Measurements from ENCODE around the gene P2RX7.
"Not testable (repeated sequence)": the region's sequence is repeated elsewhere in the genome, so short reads cannot be mapped to it uniquely, and the experiment has no call there.

P2RX7 gene

DNA sequence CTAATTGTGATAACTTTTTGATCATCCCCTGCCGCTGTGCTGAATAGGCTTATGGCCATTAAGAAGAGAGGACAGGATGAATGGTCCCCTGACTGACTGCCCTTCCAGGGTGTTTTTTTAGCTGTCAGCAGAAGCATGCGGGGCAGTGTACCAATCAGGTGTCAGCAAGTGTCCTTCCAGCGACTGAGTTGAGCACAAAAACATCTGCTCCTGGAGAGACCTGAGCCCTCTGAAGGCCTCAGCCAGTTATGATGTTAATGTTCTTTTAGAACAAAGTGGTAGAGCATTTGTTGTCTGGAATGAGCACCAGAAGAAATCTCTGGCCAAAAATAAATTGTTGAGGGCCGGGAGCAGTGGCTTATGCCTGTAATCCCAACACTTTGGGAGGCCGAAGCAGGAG is 37.5 kb downstream of the P2RX7 start:
- in situ Hi-C loops (cut with MboI; ENCODE audit: low sequenced_read_pairs), result no loop called here

GRCh38 chr12:121170611-121171260 is 38.1 kb downstream of the P2RX7 start:
- in situ Hi-C loops (cut with MboI; ENCODE audit: low sequenced_read_pairs), result no loop called here

DNA sequence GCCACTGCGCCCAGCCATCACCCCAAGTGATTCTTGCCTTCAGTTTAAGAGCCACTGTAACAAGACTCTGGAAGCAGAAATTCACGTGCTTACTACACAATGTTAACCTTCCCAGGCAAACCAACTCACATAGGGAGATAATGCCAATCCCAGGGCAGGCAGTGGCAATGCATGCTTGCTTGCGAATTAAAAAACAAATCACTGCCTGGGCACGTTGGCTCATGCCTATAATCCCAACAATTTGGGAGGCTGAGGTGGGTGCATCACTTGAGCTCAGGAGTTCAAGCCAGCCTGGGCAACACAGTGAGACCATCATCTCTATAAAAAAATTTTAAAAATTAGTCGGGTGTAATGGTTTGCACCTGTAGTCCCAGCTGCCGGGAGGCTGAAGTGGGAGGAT is 39.5 kb downstream of the P2RX7 start:
- in situ Hi-C loops (cut with MboI; ENCODE audit: low sequenced_read_pairs), result no loop called here

DNA sequence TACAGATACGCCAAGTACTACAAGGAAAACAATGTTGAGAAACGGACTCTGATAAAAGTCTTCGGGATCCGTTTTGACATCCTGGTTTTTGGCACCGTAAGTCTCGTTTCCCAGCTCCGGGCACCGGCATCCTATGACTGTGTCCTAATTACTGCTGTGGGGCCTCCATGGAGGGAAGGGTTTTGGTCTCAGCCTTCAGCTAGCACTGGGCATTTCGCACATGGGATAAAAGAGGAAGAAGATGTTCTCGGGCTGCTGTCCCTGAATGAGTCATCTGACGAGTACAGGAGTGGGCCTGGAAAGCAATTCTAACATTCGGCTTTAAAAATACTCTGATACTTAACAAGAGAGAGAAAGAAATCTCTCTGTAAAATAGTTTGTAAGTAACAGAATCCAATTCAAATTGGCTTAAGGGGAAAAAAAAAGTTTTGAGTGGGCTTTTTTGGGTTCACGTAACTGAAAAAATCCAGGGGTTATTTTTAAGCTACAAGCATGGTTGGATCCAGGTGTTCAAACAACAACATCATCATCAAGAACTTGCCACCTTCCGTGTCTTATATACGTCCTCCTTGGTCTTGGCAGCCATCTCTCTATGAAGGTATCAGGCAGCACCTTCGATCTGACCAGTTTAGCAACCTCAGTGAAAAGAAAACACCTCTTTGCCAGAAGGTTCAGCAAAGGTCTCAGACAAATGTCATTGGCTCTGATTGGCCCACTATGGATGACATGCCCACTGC is 42.9 kb downstream of the P2RX7 start:
- in situ Hi-C loops (cut with MboI; ENCODE audit: low sequenced_read_pairs), result no loop called here

- in situ Hi-C loops (cut with MboI; ENCODE audit: low sequenced_read_pairs), result no loop called here
These were observed 44.3 kb downstream of the P2RX7 start for GRCh38 chr12:121176826-121177529.

- in situ Hi-C loops (cut with MboI; ENCODE audit: low sequenced_read_pairs), result no loop called here
These were observed 48.5 kb downstream of the P2RX7 start for GRCh38 chr12:121181181-121181580.

DNA sequence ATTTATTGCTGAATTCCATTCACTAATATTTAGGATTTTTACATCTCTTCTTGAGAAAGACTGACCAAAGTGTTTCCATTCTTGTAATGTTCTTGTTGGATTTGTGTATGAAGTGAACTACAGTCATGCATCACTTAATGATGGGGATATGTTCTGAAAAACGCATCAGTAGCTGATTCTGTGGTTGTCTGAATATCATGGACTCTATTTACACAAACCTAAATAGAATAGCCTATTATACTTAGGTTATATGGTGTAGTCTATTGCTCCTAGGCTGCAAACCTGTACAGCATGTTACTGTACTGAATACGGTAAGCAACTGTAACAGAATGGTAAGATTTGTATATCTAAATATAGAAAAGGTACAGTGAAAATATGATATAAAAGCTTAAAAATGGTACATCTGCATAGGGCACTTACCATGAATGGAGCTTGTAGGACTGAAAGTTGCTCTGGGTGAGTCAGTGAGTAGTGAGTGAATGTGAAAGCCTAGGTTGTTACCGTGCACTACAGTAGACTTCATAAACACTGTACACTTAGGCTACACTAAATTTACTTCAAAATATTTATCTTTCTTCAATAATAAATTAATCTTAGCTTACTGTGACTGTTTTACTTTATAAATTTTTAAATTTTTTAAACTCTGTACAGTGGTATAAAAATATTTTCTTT is 49.7 kb downstream of the P2RX7 start:
- in situ Hi-C loops (cut with MboI; ENCODE audit: low sequenced_read_pairs), result no loop called here

DNA sequence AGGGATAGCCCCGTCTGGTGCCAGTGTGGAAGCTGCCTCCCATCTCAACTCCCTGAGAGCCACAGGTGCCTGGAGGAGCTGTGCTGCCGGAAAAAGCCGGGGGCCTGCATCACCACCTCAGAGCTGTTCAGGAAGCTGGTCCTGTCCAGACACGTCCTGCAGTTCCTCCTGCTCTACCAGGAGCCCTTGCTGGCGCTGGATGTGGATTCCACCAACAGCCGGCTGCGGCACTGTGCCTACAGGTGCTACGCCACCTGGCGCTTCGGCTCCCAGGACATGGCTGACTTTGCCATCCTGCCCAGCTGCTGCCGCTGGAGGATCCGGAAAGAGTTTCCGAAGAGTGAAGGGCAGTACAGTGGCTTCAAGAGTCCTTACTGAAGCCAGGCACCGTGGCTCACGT is 51.7 kb downstream of the P2RX7 start:
- in situ Hi-C loops (cut with MboI; ENCODE audit: low sequenced_read_pairs), result no loop called here

DNA sequence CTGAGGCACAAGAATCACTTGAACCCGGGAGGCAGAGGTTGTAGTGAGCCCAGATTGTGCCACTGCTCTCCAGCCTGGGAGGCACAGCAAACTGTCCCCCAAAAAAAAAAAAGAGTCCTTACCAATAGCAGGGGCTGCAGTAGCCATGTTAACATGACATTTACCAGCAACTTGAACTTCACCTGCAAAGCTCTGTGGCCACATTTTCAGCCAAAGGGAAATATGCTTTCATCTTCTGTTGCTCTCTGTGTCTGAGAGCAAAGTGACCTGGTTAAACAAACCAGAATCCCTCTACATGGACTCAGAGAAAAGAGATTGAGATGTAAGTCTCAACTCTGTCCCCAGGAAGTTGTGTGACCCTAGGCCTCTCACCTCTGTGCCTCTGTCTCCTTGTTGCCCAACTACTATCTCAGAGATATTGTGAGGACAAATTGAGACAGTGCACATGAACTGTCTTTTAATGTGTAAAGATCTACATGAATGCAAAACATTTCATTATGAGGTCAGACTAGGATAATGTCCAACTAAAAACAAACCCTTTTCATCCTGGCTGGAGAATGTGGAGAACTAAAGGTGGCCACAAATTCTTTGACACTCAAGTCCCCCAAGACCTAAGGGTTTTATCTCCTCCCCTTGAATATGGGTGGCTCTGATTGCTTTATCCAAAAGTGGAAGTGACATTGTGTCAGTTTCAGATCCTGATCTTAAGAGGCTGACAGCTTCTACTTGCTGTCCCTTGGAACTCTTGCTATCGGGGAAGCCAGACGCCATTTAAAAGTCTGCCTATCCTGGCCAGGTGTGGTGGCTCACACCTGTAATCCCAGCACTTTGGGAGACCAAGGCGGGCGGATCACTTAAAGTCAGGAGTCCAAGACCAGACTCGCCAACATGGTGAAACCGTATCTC is 52.6 kb downstream of the P2RX7 start:
- in situ Hi-C loops (cut with MboI; ENCODE audit: low sequenced_read_pairs), result no loop called here

GRCh38 chr12:121186826-121187225 is 54.1 kb downstream of the P2RX7 start:
- in situ Hi-C loops (cut with MboI; ENCODE audit: low sequenced_read_pairs), result no loop called here

DNA sequence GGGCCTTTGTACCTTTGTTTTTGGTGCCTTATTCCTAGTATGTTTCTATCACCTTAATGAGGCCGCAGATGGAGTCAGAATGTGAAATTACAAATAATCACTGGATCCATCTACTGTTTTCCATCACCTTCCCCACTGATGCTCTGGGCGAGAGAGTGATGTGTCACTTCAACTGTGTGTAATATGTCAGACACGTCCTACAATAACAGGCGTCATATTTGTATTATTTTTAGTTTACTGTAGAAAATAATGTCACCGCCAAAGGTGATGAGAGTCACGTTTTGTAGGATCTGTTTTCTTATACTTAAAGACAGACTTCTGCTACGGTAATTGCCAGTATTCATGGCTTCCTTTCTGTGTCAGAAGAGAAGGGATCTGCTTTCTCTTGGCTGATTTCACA is 54.8 kb downstream of the P2RX7 start:
- in situ Hi-C loops (cut with MboI; ENCODE audit: low sequenced_read_pairs), result no loop called here

DNA sequence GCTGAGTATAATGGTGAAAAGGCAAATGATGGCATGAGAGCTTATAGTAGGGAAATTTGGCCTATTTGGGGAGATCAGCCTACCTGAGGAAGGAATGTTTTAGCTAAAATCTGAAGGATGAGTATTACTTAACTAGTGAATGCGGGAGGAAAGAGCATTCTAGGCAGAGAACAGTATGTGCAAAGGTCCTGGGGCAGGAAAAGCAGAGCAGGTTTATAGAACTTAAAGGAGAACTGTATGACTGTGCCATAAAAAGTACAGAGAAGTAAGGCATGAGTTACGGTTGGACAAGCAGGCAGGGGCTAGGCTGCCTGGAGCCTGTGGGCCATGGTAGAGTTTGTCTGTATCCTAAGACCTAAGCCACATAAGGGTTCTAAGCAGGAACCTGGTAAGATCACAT is 55.6 kb downstream of the P2RX7 start:
- in situ Hi-C loops (cut with MboI; ENCODE audit: low sequenced_read_pairs), result no loop called here

DNA sequence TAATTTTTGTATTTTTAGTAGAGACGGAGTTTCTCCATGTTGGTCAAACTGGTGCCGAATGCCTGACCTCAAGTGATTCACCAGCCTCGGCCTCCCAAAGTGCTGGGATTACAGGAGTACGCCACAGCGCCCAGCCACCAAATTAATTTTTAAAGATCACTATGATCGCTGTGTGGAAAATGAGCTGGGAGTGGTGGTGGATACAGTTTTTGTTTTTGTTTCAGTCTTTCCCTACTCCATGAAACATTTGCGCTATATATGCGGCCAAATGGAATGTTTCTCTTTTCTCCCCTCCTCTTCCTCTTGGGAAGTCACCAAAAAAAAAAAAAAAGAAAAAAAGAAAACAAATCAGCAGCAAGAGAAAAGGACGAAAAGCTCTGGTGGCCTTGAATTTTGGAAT is 56.5 kb downstream of the P2RX7 start:
- in situ Hi-C loops (cut with MboI; ENCODE audit: low sequenced_read_pairs), result no loop called here

DNA sequence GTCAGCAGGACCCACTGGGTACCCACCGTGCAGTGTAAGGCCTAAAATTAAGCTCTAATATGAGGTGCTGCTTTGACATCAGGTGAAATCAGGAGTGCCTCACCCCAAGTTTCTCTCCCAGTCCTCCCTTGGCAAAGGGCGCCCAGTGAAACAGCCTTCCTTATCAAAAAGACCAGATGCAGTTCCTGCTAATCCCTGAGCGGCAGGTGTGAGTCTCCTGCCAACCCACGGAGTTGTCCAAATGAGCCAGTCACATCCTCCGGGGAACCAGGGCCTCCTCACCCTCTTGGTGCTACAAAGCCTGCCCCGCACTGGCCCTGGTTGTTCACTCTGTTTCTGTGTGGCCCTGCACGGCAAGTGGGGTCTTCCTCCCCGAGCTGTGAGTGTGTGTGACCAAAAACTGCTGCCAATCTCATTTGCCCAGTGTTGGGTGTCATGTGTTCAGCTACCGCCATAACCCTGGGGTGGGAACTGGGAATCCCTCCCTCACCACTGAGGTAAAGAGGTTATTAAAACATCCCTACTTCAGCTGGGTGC is 57.0 kb downstream of the P2RX7 start:
- in situ Hi-C loops (cut with MboI; ENCODE audit: low sequenced_read_pairs), result no loop called here

DNA sequence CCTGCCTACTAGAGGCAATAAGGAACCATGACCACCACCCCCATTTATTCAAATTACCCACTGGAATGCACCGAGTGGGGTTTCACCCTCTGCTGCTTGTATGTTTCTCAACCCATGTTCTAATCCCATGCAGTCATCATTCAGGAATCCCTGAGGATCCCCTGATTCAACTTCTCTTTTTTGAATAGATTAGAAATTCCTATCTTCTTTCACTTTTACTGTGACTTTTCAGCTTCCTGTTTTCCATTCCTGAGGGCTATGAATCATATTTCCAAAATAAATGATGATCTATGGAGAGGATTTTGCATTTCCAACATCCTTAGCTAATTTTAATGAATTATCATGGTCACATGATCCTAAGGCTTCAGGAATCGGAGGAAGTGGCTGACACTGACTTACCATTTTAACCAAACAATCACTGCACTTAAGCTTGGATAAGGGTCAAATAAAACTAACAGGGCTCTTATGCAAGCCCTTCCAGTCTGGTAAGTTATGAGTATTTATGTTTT is 57.9 kb downstream of the P2RX7 start:
- in situ Hi-C loops (cut with MboI; ENCODE audit: low sequenced_read_pairs), result no loop called here

DNA sequence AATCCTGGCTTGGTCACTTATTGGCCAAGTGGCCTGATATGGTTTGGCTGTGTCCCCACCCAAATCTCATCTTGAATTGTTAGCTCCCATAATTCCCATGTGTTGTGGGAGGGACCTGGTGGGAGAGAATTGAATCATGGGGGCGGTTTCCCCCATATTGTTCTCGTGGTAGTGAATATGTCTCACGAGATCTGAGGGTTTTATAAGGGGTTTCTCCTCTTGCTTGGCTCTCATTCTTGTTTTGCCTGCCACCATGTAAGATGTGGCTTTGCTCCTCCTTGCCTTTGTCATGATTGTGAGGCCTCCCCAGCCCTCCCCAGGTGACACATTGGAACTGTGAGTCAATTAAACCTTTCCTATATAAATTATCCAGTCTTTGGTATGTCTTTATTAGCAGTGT is 58.5 kb downstream of the P2RX7 start:
- in situ Hi-C loops (cut with MboI; ENCODE audit: low sequenced_read_pairs), result no loop called here

GRCh38 chr12:121196902-121197301 is 64.2 kb downstream of the P2RX7 start:
- in situ Hi-C loops (cut with MboI; ENCODE audit: low sequenced_read_pairs), result no loop called here

DNA sequence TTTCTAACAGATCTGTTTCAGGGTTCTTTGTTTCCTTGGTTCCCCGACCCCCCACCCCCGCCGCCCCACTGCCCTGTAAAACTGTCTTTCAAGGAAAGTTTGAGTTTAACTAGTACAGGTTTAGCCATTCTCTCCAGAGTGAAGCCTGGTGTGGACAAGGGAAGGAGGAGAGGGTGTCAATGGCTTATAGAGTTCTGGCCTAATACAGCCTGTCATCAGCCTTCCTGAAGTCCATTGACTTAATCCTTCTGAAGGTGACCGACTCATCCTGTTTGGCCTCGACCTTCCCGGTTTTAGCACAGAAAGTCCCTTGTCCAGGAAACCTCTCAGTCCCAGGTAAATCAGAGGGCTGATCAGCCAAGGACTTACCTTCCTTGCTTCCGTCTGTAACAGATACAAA is 66.3 kb downstream of the P2RX7 start:
- in situ Hi-C loops (cut with MboI; ENCODE audit: low sequenced_read_pairs), result no loop called here

DNA sequence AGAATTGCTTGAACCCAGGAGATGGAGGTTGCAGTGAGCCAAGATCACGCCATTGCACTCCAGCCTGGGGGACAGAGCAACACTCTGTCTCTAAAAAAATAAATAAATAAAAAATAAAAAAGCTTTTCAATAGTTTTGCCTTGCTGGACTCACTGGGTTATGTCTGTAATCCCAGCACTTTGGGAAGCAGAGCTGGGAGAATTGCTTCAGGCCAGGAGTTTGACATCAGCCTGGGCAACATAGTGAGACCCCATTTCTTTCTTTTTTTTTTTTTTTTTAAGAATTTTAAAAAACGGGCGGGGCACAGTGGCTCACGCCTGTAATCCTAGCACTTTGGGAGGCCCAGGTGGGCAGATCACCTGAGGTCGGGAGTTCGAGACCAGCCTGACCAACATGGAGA is 68.5 kb downstream of the P2RX7 start:
- in situ Hi-C loops (cut with MboI; ENCODE audit: low sequenced_read_pairs), result not testable (repeated sequence)

Measured in HL-60/S4 (cell line).